Frontal cortex (tissue), 4 donors: ENCODE data around the gene PER1. TPM values are rescaled to one million over a fixed set of nuclear protein-coding genes. Genes with fewer than 3 reads are reported as not detected.
A peak's percentile ranks its signal among the peaks of the same experiment; 100 is the strongest.

Experiments used
- DNase-seq, 2 donors: peaks; one replicate each; pipeline ENCODE4 v3.0.0; 2012; ENCODE audit warnings: low spot score in 2 of 2
- FAIRE-seq: peaks from 2 replicates; lab custom pipeline; 2012; peaks lifted over from hg19 to GRCh38; lab: Jason Lieb, UNC
- total RNA-seq: library from RNA; depleted of rRNA; stranded (reverse); fragments of >200 nt; gene quantifications from one replicate; pipeline ENCODE4 v1.2.3, GENCODE V29; 2014
- donor health status: control.
- donor health status: control.
- donor health status: control.

The PER1 gene
- total RNA-seq, 1 donor from 2014 or later: 6.5 TPM

DNA sequence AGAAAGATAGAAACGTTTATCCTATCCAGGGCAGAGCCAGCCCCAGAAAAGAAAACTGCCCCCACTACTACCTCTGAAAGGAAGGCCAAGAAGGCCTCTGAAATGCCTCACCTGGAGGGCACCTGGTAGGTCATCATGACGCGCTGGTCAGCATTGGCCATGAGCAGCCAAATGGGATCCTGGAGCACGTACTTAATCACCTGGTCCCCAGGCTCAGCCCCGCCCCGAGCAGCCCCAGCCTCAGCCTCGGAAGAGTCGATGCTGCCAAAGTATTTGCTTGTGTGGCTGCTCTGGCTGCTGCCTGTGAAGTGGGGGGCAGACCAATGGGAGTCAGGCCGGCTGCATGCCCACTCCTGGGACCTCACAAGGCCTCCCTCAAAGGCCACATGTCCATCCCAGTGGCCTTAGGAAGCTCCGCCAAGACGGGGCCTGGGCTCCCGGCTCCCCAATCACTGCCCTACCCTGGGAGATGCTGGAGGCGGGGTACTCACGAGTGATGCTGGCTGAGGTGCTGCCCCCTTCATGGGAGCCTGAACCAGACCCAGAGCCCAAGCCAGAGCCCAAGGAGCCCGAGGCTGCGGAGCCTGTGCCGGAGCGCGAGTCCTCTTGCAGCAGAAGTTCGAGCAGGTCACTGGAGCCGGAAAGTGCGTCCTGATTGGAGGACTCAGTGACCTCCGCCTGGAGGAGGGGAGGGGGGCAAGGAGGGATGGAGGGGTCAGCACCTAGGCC lies 9.9 kb downstream of the PER1 start:
- FAIRE-seq: no peak
- no peak for DNase-seq

DNA sequence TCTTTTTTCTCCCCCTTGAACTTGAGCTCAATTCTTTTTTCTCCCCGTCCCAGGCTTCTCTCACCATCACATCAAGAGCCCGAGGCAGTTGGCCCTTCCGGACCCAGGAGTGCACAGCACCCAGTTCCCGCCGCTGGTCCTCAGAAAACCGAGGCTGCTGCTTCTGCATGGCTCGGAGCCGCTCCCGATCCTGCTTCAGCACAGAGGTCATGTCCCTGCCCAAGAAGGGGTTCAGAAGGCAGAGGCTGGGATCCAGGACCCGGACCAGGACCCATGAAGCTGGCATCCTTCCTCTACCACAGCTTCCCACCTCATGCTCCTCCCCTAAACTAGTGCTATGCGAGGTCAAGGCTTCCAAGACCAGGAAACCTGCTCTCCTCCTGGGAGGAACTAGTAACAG lies 10.5 kb downstream of the PER1 start:
- DNase-seq: no peak
- no peak for FAIRE-seq

DNA sequence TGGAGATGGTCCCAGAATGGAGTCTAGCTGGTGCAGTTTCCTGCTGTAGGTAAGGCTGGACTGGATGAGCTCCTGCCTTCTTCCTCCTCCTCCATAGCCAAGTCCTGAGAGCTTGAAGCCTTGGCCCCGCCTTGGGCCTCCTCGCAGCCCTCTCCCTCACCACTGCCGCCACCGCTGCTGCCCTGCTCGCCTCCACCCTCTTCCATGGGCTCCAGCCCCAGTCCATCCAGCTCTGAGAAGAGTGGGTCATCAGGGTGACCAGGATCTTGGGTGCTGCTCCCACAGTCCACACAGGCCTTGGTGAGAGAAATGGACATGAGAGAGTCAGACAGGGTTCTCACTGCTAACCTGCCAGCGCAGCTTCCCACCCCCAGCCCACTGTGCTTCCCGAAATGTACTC lies 11.2 kb downstream of the PER1 start:
- DNase-seq (no peak), FAIRE-seq (no peak)

DNA sequence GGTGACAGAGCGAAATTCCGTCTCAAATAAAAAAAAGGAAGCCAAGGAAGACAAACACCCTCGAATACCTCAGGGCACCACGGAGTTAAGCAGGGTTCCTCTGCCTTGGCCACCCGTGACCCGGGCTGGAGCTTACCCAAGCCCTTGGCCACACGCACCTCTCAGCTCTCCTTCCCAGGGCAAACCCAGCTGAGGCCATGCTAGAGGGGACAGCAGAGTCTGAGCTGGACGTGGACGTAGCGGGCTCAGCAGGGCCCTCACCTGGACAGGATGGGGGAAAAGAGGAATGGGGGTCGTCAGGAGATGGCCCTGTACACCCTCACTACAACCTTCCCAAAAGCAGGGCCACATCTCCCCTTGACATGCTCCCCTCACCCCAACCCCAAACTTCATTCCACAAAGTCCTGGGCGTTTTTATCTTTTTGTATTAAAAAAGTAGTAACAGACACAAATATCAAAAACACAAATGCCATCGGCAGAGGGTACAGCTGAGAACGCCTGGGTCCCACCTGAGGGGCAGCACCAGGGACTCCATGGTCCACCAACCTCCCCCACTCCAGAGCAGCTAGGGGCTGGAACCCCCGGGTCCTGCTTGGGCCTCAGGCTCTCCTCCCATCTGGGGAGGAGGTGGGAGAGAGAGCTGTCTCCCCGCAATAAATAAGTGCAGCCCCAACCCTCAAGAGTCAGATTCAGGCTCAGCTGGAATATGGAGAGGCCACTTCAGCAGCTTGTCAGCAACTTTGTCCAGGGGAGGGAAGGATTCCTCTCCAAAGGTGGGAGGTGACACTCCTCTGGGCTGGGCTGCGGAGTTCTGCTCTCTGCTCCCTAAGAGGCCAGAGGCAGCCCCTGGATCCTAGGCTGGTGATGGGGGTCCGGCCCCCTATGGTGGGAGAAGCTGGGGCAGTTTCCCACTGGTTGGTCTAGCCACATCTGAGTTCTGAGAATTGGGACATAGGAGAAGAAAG lies 11.9 kb downstream of the PER1 start:
- DNase-seq: no peak
- FAIRE-seq: no peak

DNA sequence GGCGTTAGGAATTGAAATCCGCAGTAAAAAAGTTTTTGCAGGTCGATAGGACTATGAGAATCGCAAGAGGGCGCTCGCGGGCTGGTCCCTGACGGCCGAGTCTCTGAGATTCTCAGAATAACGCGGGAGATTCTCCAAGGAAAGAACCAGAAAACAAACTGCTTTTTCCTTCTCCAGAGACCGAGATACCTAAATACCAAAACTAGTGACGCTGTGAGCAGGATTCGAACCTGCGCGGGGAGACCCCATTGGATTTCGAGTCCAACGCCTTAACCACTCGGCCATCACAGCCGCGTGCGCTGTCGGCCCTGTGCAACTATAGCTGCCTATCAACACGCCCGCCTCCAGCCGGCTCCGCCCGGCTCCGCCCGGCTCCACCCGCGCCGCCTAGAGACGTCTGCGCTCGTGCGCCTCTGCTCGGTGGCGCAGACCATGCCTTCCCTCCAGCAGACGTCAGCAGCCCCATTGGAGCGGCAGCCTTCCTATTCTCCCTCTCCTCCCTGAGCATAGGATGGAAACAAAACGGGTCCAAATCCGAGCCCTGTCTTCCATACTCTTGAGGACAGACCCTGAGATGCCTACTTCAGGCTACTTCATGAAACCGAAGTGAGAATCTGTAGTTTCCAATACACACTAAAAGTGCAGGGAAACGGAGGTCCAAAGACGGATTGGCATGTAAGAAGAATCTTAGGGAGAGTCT lies 13.4 kb downstream of the PER1 start:
- DNase-seq: peak; percentile 87
- FAIRE-seq: peak; percentile 30

DNA sequence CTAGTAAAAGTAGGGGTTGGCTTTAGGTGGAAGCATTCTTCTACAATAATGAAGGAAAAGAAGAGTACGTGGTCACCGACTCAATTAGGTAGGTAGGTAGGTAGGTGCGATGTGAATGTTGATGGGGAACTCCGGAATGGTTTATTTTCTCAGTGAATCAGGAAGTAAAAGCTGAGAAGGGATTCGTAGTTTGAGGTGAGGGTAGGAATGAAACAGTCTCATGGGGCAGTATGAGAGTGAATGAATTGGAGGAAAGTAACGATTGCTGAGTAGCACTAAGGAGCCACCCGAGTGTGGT lies 13.9 kb downstream of the PER1 start:
- FAIRE-seq (no peak), DNase-seq (no peak)

DNA sequence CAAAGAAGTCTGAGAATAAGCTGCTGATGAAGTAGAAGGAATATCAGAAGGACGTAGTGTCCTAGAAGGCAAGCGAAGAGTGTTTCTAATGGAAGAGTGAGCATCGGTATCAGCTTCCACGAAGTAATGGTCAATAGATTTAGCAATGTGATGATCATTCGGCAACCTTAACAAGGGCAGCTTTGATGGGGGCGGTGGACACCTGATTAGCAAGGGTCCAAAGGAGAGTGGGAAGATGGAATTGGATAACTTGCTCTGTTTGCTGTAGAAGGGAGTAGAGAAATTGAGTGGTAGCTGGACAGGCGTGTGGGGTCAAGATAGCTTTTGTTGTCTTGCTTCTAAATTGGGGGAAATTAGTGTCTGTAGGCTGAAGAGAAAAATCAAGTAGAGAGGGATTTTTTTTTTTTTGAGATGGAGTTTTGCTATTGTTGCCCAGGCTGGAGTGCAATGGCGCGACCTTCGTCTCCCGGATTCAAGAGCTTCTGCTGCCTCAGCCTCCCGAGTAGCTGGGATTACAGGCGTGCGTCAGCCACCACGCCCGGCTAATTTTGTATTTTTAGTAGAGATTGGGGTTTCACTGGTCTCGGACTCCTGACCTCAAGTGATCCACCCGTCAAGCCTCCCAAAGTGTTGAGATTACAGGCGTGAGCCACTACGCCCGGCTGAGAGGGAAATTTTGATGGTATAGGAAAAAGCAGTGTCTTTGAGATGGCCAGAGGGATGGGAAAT lies 14.4 kb downstream of the PER1 start:
- FAIRE-seq (no peak), DNase-seq (no peak)

DNA sequence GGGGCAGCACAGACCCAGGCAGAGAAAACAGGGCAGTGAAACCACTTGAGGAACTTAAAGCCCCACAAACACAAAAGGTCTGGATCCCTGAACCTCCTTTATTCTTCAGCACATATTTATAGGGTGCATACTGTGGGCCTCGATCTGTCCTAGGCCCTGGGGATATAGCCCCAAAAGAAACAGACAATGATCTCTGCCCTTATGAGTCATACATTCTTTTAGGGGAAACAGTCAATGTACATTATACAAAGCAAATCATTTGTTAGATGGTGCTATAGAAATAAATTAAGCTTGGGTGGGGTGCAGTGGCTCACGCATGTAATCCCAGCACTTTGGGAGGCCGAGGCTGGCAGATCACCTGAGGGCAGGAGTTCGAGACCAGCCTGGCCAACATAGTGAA lies 18.3 kb downstream of the PER1 start:
- DNase-seq: no peak
- FAIRE-seq: no peak

DNA sequence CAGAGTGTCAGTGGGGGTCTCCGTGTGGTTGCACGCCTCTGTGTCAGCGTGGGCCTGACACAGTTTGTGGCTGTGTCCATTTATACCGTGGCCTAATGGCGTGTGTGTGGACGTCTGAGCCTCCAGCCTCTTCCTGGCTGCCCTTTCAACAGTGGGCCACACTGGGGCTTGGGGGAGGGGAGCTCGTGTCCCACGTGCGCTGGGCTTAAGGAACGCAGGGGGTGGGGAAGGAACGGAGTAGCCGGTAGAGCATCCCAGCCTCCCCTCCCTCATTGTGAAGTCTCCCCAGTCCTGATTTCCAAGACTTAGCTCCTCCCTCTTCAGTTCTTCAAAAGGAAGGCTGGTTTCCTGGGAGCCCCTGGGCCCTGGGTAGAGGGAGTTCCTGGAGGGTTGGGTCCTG lies 18.8 kb downstream of the PER1 start:
- DNase-seq (no peak), FAIRE-seq (no peak)

DNA sequence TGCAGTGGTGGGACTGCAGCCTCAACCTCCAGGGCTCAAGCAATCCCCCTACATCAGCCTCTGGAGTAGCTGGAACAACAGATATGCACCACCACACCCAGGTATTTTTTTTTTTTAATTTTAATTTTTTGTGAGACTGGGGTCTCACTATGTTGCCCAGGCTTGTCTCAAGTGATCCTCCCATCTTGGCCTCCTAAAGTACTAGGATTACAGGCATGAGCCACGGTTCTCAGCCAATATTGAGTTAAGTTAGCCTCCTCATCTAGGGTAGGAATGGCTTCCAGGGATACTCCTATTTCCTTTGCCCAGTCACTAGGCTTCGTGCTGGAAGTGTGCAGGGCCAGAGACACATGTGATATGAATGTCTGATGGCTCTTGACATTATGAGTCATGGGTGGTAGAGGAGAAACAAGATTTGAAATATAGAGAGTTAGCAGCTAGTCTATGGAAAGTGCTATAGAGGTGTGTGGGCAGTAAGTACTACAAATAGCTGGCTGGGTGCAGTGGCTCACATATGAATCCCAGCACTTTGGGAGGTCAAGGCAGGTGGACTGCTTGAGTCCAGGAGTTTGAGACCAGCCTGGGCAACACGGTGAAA lies 20.3 kb downstream of the PER1 start:
- no peak for DNase-seq
- FAIRE-seq: no peak

DNA sequence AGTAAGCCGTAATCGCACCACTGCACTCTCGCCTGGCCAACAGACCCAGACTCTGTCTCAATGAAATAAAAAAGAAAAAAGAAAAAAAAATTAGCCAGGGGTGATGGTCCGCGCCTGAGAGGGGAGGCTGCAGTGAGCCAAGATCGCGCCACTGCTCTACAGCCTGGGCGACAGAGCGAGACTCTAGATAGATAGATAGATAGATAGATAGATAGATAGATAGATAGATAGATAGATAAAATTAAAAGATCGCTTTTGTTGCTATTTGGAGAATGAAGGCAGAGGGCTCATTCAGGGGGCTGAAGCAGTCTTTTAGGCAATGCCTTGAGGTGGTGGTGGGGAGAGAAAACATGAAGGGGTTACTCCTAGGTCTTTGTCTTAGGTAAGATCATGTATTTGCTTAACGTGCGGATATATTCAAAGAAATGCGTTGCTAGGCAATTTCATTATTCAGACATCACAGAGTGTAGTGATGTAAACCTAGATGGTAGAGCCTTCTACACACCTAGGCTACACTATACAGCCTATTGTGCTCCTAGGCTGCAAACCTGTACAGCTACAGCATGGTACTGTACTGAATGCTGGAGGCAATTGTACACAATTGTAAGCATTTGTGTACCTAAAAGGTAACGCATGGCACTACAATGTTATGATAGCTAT lies 23.9 kb downstream of the PER1 start:
- DNase-seq: no peak
- no peak for FAIRE-seq

DNA sequence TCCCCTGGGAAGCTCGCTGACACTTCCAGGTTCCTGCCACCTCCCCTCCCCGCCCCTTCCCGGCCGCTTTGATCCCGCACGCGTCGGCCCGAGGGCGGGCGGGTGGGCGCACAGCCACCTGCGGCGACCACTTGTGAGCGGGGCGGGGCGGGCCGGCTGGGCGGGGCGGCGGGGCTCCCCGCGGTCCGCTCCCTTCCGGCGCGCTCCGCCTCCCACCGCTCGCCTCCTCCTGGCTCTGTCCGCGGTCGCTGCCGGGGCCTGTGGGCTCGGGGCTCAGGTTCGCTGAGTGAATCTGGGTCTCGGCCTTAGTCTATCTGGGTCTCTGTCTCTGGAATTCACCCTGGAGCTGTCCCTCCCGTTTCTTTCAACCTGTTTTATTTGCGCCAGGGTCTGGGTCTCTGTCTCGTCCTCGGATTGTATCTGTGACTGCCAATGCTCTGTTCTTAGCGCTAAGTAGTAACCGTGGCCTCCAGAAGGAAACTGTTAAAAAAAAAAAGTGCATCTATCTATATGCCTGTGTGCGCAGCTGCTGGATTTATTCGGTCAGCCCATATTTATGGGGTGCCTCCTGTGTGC lies 25.6 kb downstream of the PER1 start:
- FAIRE-seq: no peak

DNA sequence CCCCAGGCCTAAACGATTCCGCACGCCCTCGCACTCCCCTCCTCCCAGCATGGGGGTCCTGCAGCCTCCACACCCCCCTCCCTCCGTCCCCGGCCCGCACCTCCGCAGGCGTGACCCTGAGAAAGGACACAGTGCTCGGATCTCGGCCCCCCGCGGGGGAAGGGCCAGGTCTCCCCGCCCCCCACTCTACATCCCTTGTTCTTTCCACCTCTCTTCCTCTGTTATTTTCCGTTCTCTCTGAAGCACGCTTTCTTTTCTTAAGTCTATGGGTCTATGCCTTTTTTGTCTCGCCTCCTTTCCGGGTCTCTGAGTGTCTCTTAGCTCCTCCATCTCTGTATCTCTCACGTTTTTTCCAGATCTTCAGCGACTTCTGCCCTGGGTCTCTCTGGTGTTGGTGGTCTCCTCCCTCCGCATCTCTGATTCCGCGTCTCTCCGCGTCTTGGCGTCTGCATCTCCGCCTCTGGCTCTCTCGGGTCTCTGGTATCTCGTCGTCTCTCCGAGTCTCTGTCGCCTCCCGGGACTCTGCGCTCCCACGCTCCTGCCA lies 26.2 kb downstream of the PER1 start:
- FAIRE-seq (no peak), DNase-seq (peak in 1 of 2 donors; percentile 50)

More for the DNA sequence above, 25.6 kb downstream of the PER1 start:
- peak; percentile 65 to 72 for DNase-seq

DNA sequence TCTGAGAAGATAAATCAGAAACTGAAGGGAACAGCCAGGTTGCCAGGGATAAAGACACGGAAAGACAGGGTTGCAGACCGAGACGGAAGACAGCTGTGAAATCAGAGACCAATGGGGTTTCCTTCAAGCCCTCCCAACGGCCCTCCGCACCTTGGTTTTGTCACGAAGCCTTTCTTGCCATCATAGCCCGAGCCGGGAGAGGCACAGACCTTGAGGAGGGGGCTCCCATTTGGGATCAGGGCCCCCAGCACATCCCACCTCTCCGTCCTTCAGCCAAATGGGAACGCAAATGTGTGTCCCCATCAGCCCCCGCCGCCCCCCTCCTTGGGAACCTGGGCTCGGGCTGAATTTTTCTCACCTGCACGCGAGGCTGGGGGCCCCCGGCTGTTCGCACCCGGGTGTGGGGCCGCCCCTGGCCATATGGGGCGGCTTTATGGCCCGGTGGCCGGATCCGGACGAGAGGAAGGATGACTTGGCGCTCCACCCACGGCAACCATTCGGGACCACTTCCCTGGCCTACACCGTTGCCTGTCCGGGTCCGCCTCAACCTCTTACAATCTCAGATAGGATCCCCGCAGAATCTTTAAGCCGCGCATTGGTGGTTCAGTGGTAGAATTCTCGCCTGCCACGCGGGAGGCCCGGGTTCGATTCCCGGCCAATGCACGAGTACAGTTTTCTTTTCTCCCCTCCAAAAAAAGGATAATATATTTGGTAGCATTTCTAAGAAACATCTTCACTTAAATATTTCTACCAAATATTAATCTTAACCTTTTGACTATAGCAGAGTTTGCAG lies 26.9 kb downstream of the PER1 start:
- DNase-seq (peak; percentile 82 to 88), FAIRE-seq (no peak)

DNA sequence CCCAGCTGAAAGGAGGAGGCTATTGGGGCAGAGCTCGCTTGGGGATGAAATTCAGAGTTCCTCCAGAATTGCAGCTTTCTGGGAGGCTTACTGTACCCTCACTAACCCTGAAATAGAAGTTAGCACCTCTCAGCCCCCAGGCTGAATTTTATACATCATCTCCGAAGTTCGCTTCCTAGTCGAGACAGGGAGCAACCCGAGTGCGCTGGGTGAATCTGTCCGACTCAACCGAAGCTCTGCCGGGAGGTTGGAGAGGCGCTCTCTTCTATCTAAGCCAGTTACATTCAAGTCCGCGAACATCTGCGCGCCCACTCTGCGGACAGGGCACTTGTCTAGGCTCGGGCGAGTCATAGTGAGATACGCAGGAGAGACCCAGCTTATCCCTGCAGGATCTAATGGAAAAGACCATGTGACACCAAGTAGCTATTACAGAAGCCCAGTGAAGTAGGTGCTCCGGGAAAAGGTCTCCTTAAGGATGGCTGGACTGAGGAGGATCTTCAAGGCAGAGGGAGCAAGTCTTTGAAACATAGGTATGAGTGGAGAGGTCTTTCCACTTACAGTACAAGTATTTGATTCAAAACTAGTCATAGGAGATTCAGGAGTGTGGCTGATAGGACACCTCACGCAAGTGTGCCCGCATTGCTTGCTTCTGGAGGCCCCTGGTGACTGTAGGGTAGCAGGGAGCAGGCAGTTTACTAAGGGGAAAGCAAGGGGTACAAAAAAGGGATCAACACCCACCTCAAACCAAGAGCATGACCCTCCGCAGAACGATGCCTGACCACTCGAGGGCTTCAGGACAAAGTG lies 27.7 kb downstream of the PER1 start:
- no peak for FAIRE-seq
- no peak for DNase-seq

DNA sequence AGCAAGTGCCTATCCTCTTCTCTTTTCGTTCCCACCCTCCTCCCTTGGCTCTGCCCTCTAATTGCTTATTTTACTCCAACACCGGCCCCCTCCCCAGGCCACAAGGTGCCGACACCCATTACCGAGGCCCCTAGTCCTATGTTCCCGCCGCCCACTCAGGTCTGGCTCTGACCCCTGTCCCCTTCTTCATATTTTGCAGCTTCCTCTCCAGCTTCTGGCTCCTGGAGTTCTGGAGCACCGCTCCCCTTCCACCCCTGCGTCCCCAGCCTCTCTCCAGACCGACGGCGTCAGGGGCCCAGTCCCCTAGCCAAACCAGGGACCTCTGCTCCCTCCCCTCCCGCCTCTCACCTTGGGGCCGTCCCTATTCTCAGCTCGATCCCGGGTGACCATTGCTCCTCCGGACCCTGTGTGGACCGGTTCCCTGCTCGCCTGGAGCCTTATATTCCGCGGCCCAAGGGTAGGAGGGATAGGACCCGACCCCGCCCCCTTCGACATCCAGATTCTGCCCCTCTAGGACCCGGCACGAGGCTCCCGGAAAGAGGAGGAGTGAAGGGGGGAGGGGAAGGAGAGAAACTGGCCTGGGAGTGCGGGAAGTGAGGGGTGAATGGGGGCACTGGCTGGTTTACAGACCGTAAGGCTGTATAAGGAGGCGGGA lies 28.4 kb downstream of the PER1 start, which contains the start of gene HES7:
Gene HES7 (minus strand): TSS at position 412 of the 655 bp plus-strand sequence. CDS start 22 bp downstream, at position 390.
- no peak for FAIRE-seq
- no peak for DNase-seq
